Stimulated activated CD4-positive, alpha-beta T cell treated with anti-CD3 and anti-CD28 coated beads, TNF-alpha, amount 100 ng/mL, for 24 hours (primary cell): ENCODE data around the gene C1orf146.
"Not testable (repeated sequence)": the region's sequence is repeated elsewhere in the genome, so short reads cannot be mapped to it uniquely, and the experiment has no call there.

ENCODE experiments used
- DNase-seq, 3 experiments: peaks; one replicate each; pipeline ENCODE4 v3.0.0-alpha.2; 2020; ENCODE audit warnings: low read depth in 3 of 3

Gene C1orf146

DNA sequence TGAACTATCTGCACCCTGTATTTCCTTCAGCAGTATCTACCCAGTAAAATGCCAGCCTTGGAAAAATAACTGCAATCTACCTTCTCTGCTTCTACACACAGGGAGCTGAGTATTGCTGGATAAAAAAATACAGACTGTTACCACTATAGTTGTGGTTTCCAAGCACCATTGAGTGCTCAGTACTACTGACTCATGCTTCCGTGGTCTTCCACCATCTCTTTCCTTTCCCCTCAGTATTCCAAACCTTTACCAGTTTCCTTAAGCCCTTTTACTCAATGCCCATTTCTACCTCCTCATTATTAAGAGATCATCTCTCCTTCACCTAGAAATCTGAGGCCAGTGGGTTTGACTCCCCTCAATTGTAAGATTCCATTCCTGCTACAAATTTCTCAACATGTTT is 57.2 kb downstream of the C1orf146 start:
- no peak for DNase-seq

DNA sequence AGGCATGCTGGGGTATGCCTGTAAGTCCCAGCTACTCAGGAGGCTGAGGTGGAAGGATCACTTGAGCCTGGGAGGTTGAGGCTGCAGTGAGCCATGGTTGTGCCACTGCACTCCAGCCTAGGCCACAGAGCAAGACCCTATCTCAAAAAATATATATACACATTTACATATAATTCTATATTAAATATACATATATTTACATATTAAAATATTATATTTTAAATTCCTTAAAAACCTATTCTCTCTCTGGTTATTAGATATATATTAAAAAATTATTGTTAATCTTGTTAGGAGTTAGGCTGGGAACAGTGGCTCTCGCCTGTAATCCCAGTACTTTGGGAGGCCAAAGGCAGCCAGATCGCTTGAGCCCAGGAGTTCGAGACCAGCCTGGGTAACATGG is 58.4 kb downstream of the C1orf146 start:
- DNase-seq = no peak

DNA sequence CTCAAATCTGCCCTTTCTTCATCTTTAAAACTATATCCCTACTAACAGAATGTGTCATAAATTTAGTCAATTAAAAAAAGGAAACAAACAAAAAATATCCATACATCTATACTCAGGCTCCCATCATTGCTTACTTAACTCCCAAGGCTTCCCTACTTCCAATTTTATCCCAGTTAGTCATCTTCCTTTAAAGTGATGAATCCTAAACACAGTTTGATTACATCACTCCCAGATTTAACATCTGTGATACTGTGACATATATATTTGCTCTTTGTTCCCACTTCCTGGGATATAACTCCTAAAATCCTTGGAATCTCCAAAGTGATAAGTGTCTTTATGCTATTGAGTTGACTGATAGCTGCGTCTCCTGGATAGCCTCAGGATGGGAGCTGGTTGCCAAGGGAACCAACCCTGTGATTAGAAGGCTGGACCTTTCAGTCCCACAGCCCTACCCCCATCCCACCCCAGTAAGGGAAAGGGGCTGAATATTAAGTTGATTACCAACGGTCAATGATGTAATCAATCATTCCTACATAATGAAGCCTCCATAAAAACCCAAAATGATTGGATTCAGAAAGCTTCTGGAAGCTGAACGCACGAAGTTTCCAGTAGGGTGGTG is 59.5 kb downstream of the C1orf146 start:
- DNase-seq = no peak

DNA sequence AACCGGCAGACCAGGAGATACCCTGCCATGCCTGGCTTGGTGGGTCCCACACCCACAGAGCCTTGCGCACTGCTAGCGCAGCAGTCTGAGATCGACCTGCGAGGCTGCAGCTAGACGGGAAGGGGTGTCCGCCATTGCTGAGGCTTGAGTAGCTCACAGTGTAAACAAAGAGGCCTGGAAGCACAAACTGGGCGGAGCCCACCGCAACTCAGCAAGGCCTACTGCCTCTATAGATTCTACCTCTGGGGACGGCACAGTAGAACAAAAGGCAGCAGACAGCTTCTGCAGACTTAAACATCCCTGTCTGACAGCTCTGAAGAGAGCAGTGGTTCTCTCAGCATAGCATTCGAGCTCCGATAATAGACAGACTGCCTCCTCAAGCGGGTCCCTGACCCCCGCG is 62.1 kb downstream of the C1orf146 start:
- DNase-seq = not testable (repeated sequence)

DNA sequence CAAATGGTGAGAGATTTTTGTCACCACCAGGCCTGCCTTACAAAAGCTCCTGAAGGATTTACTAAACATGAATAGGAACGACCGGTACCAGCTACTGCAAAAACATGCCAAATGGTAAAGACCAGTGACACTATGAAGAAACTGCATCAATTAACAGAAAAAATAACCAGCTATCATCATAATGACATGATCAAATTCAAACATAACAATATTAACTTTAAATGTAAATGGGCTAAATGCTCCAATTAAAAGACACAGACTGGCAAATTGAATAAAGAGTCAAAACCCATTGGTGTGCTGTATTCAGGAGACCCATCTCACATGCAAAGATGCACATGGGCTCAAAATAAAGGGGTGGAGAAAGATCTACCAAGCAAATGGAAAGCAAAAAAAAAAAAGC is 63.7 kb downstream of the C1orf146 start:
- not testable (repeated sequence) for DNase-seq

DNA sequence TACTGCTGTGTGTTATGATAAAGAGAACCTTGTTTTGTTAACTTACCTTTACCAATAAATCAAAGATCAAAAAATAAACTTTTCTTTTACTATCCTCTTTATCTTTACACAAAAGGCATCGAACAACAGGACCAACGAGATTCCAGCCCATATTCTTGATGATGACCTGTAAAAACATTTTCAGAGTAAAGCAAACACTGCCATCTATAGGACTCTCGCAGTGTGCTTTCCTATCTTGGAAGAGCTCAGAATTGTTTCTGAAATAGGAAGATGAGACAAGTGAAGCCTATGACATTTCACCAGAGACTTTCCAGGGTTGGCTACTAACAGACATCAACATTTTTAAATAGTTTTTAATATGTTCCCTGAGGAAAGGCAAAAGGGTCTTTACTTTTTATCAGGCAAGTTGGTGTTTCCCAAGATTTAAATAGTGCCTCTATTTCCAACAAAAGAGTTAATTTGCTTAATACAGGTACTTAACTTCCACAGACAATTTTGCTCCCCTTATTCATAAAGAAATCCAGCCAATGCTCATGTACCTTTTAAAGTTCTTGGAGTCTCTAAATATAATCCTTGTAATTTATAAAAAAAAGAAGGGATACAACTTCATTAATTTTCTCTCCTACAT is 73.8 kb downstream of the C1orf146 start:
- no peak for DNase-seq
